EL (cell line): ENCODE measurements around the gene SHB.
A peak's percentile ranks its signal among the peaks of the same experiment; 100 is the strongest.
"Not testable (repeated sequence)": the region's sequence is repeated elsewhere in the genome, so short reads cannot be mapped to it uniquely, and the experiment has no call there.

Experiments used
- DNase-seq: peaks from one replicate; pipeline ENCODE4 v3.0.0-alpha.2; 2016

Gene SHB

GRCh38 chr9:37965676-37966345 is 103.2 kb downstream of the SHB start:
- not testable (repeated sequence) for DNase-seq

GRCh38 chr9:37965116-37965515 is 103.9 kb downstream of the SHB start:
- no peak for DNase-seq

DNA sequence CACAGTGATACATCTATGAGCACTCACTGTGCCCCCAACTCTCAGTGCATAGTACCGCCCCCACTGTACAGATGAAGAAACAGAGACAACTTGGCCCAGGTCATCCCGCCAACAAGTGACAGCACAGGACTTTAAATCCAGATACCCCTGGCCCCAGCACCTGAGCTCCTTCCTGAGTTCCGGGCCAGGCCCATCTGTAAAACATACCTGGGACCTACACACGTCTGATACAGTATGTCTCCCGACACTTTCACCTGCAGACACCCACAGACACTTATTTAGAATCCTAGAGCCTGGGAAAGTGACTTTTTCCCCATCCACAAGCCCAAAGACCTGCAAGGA is 104.3 kb downstream of the SHB start:
- no peak for DNase-seq

- peak; percentile 87 for DNase-seq
Measured at GRCh38 chr9:37963936-37964739, 104.9 kb downstream of the SHB start.

DNA sequence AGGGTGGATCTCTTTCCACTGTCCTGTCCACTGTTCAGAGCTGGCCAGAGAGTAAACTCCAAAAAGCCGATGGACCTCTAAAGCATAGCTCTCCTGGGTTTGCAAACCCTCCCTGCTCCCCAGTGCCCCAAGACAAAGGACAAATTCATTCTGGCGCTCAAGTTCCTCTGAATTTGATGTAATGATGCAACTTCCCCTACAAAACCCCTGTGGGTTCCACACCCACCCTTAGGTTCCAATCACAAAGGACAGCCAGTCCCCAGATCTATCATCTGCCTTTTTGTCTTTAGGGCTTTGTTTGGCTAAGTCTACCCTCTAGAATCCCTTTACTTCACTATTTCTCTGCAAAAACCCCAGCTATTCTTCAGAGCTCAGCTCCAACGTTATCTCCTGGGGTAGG is 107.7 kb downstream of the SHB start:
- no peak for DNase-seq

GRCh38 chr9:37960631-37961030 is 108.4 kb downstream of the SHB start:
- no peak for DNase-seq

DNA sequence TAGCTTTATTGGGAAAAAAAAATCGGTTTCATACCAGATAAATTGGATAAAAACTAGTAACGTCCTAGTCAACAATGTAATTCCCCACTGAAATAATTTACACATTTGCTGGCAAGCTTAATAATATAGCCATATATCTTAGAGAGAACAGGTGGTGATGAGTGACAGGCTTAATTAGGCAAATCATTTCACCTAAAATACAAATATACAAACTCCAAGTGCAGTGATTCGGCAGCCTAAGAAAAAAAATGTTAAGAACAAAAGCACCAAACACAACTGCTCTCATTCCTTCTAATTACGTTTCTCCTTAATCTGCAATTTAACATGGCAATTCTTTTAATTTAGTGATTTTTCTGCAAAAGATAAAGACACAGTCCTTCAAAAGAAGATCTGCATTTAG is 109.1 kb downstream of the SHB start:
- no peak for DNase-seq

- DNase-seq: no peak
Measured at GRCh38 chr9:37958154-37958553, 110.9 kb downstream of the SHB start.

DNA sequence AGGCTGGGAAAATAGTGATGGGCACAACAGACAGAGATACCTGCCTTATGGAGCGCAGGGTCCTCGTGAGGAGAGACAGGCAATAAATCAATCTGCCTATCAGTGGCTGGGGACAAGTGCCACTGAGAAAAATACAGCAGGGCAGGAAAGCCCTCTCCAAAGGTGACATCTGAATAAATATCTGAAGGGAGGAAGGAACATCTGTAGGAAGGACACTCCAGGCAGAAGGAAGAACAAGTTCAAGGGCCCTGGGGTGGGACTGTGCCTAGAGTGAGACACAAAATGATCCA is 111.4 kb downstream of the SHB start:
- no peak for DNase-seq

- no peak for DNase-seq
Measured at GRCh38 chr9:37956904-37957663, 111.9 kb downstream of the SHB start.

- no peak for DNase-seq
Measured at GRCh38 chr9:37956423-37956820, 112.6 kb downstream of the SHB start.

- DNase-seq: no peak
Measured at GRCh38 chr9:37955781-37956422, 113.1 kb downstream of the SHB start.

- DNase-seq: no peak
Measured at GRCh38 chr9:37954581-37954981, 114.4 kb downstream of the SHB start.

- peak; percentile 99 for DNase-seq
Measured at GRCh38 chr9:37953775-37954437, 115.1 kb downstream of the SHB start.

DNA sequence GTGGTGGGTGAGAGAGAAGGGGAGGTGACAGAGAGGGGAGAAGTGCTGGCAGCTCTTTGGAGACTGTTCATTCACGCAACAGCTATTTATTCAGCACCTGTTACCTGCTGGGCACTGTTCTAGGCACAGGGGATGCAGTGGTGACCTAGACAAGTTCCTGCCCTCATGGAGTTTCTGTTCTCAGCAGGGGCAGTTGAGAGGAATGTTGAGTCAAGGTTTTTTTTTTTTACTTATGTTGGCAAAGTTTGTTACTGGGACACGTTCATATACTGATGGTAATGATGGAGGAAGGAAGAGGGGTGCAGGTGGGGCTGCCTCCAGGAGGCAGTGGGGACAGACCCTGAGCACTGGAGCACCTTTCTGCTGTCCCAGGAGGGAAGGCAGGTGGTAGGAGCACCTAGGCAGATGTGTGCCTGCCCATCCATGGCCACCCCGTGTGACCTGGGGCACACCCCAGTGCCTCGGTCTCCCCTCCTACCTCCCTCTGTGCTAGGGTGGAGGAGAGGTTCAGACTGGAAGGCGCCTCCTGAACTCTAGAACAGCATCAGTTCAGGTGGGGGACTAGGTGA is 115.7 kb downstream of the SHB start:
- DNase-seq: no peak

DNA sequence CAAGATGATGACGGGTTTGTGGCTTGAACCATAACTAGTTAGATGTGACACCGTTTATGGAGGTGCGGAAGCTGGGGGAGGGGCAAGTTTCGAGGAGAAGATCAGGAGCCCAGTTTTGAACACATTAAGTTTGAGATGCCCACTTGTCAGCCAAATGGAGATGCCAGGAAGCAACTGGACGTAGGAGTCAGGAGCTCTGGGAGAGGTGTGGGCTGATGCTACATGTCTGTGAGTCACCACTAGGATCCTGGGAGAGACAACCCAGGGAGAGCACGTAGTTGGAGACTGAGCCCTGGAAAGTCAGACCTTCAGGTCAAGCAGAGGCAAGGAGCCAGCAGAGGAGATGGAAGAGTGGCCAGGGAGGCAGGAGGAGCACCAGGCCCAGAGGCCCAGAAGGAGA is 116.3 kb downstream of the SHB start:
- peak; percentile 92 for DNase-seq

DNA sequence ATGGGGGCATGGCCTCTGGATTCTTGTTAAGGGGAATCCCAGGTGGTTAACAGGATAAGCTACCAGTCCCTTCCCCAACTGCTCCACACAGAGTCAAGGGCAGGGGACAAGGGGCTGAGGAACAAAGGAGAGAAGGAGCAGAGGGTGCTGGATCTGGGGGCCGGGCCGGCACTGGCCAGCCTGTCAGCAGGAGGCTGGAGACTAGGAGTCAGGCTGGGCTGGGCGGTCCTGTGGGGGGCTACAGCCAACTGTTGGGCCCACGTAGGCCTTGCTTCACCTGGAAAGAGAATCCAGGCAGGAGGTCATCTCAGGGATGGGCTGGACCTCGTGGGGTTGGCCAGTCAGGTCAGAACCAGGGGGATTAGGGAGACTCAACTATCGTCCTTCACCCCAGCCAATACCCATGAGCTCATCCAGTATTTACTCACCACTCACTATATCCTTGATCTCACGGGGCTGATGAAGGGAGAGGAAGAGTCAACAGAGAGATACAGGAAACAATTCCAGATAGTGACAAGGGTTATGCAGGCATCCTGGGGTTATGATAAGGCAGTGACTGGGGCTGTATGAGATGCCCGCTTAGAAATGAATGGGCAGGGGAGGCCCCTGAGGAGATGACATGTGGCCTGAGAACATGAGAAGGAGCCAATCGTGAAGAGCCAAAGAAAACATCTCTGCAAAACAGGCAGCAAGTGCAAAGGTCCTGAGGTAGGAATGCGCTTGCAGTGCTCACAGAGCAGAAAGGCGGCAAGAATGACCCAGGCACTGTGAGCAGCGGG is 117.2 kb downstream of the SHB start:
- DNase-seq: no peak

DNA sequence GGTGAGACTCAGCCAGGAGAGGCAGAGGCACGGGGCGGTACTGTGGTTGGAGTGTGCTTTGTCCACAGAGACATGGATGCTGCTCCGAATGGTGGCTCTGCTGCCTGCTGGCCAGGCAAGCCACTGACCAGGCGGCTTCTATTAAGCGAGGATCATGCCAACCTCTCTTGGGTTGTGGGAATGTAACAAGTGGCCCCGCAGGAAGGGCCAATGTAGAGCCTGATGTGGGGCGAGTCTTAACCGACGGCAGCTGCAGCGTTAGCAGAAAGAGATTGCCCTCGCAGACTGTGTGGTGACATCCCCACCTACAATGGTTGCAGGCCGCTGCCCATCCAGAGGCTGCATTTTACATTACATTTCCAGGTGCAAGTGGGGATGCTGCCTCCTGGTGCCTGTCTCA is 118.5 kb downstream of the SHB start:
- no peak for DNase-seq

- DNase-seq: peak; percentile 79
Measured at GRCh38 chr9:37949576-37949975, 119.5 kb downstream of the SHB start.

- no peak for DNase-seq
Measured at GRCh38 chr9:37948417-37948980, 120.5 kb downstream of the SHB start.

DNA sequence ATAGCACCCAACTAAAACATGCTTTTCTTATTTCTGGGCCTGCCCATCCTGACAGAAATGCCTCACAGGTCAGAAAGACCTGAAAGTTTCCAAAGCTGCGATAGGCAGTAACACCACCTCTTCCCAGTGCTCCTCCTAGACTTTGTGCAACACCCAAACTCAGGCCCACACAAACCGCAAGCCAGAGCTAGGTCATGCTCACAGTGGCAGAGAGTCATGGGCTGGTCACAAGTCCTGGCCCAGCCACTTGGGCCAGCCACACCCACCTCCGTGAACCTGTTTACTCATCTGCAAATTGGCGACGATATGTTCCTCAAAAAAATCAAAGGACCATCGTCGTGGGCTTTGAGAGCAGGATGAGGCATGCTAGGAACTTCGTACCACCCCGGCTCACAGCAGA is 121.0 kb downstream of the SHB start:
- no peak for DNase-seq

- DNase-seq: no peak
Measured at GRCh38 chr9:37947471-37947870, 121.6 kb downstream of the SHB start.
